Measurements from ENCODE around the gene CDH13.

The CDH13 gene

DNA sequence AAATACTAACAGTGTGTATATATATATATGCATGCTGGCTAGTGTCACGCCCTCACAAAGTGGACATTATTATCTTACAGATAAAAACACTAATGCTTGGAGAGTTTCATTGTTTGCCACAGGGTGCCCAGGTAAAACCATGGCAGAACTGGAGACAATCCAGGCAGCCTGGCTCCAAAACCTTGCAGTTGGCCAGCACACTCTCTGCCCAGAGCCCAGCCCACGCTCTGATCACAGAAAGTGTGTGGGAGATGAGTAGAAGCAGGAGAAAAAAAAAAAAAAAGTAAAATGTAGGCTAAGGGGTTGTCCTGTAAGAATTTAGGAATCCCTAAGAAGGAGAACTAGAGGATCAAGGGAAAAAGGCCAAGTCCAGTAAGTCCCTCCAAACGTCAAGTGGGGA, 538.0 kb downstream of the CDH13 start:
- peaks cover 0 to 37% (median 0%) of the 10 kb centered on the region in 11 experiments; a peak in 4 of 22 replicates for H3K27me3 ChIP-seq
- no peak overlapping the region for H3K27ac ChIP-seq
- H3K4me3 ChIP-seq = no peak overlapping the region
- TF ChIP-seq Cebpa-rat (IDR thresholded peaks at IDR 0.05) = no peak
- H3K36me3 ChIP-seq = no peaks in the 10 kb centered on the region
- H4K20me1 ChIP-seq = no peaks in the 10 kb centered on the region
- H3K4me1 ChIP-seq = no peaks in the 10 kb centered on the region
- no peak overlapping the region for H3K9ac ChIP-seq
- peaks cover 0 to 10% (median 6%) of the 10 kb centered on the region in 11 experiments; a peak in 18 of 22 replicates for H3K9me3 ChIP-seq (replicated peaks in 1 of 11)
- H3K4me2 ChIP-seq = no peak overlapping the region

DNA sequence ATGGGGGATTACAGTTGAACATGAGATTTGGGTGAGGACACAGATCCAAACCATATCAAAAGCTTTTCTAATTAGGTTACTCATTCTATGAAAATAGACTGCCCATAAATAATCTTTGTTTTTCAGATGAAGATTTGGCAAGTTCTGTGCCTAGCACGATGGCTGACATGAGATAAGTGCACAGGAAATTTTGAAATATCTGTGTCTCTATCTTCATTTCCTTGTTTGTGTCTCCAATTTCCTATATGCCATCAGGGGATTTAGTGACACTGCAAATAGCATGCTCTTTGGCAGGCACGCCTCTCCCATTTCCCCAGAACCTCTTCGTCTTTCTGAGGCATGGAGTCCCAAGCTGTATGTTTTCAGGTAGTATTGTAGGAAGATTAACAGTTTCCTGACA, 544.6 kb downstream of the CDH13 start:
- Histone ChIP-seq H3K4me2 (peak overlapping the region in 9 of 11 experiments; percentile 4 to 39 (median 31); a peak in 12 of 22 replicates), H3K9ac (no peak overlapping the region), H3K4me1 (peaks cover 0 to 13% (median 11%) of the 10 kb centered on the region in 10 experiments; a peak in 11 of 20 replicates), H3K27me3 (peaks cover 0 to 28% (median 0%) of the 10 kb centered on the region in 11 experiments; a peak in 2 of 22 replicates), H3K36me3 (no peaks in the 10 kb centered on the region), H4K20me1 (no peaks in the 10 kb centered on the region), H3K4me3 (no peak overlapping the region), H3K9me3 (replicated peaks in 1 of 11) (peaks cover 13 to 31% (median 20%) of the 10 kb centered on the region in 11 experiments; a peak in 20 of 22 replicates), H3K27ac (peak overlapping the region in 4 of 11 experiments; percentile 38 to 51 (median 46); a peak in 4 of 22 replicates)
- TF ChIP-seq Cebpa-rat (IDR thresholded peaks at IDR 0.05) = no peak

GRCh38 chr16:83174671-83175070, 547.9 kb downstream of the CDH13 start:
- H3K9me3 ChIP-seq (replicated peaks in 1 of 11) = peaks cover 13 to 24% (median 16%) of the 10 kb centered on the region in 11 experiments; a peak in 18 of 22 replicates
- peaks cover 0 to 13% (median 11%) of the 10 kb centered on the region in 10 experiments; a peak in 11 of 20 replicates for H3K4me1 ChIP-seq
- no peak overlapping the region for H3K27ac ChIP-seq
- H3K4me3 ChIP-seq = no peak overlapping the region
- no peak overlapping the region for H3K4me2 ChIP-seq
- peaks cover 0 to 37% (median 0%) of the 10 kb centered on the region in 11 experiments; a peak in 2 of 22 replicates for H3K27me3 ChIP-seq
- no peak overlapping the region for H3K9ac ChIP-seq
- no peaks in the 10 kb centered on the region for H4K20me1 ChIP-seq
- no peaks in the 10 kb centered on the region for H3K36me3 ChIP-seq
- TF ChIP-seq Cebpa-rat (IDR thresholded peaks at IDR 0.05) = no peak

- H3K4me3 ChIP-seq = no peak overlapping the region
- 0 out of 22 replicates have a peak, but pooled peaks cover 0 to 5% (median 0%) of the 10 kb centered on the region in 11 experiments for H3K9me3 ChIP-seq (replicated peaks in 1 of 11)
- H4K20me1 ChIP-seq = no peaks in the 10 kb centered on the region
- no peak overlapping the region for H3K27ac ChIP-seq
- H3K4me2 ChIP-seq = no peak overlapping the region
- TF ChIP-seq Cebpa-rat (IDR thresholded peaks at IDR 0.05) = no peak
- H3K27me3 ChIP-seq = peaks cover 0 to 48% (median 0%) of the 10 kb centered on the region in 11 experiments; a peak in 4 of 22 replicates
- no peaks in the 10 kb centered on the region for H3K36me3 ChIP-seq
- H3K9ac ChIP-seq = no peak overlapping the region
- peaks cover 0 to 1% (median 0%) of the 10 kb centered on the region in 10 experiments; a peak in 2 of 20 replicates for H3K4me1 ChIP-seq
Measured at GRCh38 chr16:83176802-83177201, 550.0 kb downstream of the CDH13 start.

DNA sequence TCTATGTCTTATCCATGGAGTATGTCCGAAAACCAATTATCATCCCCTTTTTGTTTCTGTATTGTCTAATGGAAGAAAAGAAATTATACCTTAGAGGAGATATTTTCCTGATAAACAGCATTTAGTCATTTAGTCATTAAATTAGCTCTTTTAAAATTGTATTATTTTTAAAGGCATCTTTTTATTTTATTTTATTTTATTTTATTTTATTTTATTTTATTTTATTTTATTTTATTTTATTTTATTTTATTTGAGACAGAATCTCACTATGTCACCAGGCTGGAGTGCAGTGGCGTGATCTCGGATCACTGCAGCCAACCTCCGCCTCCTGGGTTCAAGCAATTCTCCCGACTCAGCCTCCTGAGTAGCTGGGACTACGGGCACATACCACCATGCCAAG, 559.1 kb downstream of the CDH13 start:
- Histone ChIP-seq H3K4me1 (peaks cover 0 to 13% (median 0%) of the 10 kb centered on the region in 10 experiments; a peak in 4 of 20 replicates), H4K20me1 (peaks cover 0 to 7% (median 0%) of the 10 kb centered on the region in 11 experiments; a peak in 1 of 22 replicates), H3K9ac (no peak overlapping the region), H3K36me3 (no peaks in the 10 kb centered on the region), H3K4me2 (no peak overlapping the region), H3K4me3 (no peak overlapping the region), H3K27ac (no peak overlapping the region), H3K27me3 (peaks cover 0 to 58% (median 0%) of the 10 kb centered on the region in 11 experiments; a peak in 4 of 22 replicates), H3K9me3 (replicated peaks in 1 of 11) (no peaks in the 10 kb centered on the region)
- TF ChIP-seq Cebpa-rat (IDR thresholded peaks at IDR 0.05) = no peak

DNA sequence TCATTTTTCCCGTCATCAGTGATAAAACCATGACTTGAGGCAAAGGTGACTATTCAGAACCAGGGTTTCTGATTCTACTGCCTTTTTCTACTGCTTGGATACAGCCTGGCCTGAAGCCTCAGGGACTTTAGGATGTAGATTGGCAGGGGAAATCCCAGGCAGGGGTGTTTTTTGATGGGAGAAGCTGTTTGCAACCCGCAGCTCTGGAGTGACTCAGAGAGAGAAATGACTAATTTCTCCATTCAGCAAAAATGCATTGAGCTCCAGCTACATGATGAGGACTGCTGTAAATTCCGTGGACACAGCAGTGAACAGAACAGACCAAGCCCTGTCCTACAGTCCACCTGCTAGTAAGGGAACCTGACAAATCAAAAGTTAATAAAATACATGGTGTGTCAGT, 560.6 kb downstream of the CDH13 start:
- Histone ChIP-seq H4K20me1 (peaks cover 0 to 7% (median 0%) of the 10 kb centered on the region in 11 experiments; a peak in 1 of 22 replicates), H3K36me3 (no peaks in the 10 kb centered on the region), H3K4me2 (peak overlapping the region in 3 of 11 experiments; percentile 15 to 40 (median 34); a peak in 4 of 22 replicates), H3K27ac (no peak overlapping the region), H3K9me3 (replicated peaks in 1 of 11) (no peaks in the 10 kb centered on the region), H3K4me1 (peaks cover 0 to 13% (median 0%) of the 10 kb centered on the region in 10 experiments; a peak in 4 of 20 replicates), H3K9ac (no peak overlapping the region), H3K27me3 (peaks cover 0 to 48% (median 0%) of the 10 kb centered on the region in 11 experiments; a peak in 4 of 22 replicates), H3K4me3 (no peak overlapping the region)
- no peak for TF ChIP-seq Cebpa-rat (IDR thresholded peaks at IDR 0.05)

- Histone ChIP-seq H3K9ac (no peak overlapping the region), H4K20me1 (no peaks in the 10 kb centered on the region), H3K4me3 (no peak overlapping the region), H3K27me3 (peaks cover 0 to 42% (median 0%) of the 10 kb centered on the region in 11 experiments; a peak in 3 of 22 replicates), H3K4me1 (no peaks in the 10 kb centered on the region), H3K4me2 (no peak overlapping the region), H3K27ac (no peak overlapping the region), H3K36me3 (no peaks in the 10 kb centered on the region), H3K9me3 (replicated peaks in 1 of 11) (peaks cover 0 to 7% (median 0%) of the 10 kb centered on the region in 11 experiments; a peak in 2 of 22 replicates)
- no peak for TF ChIP-seq Cebpa-rat (IDR thresholded peaks at IDR 0.05)
Measured at GRCh38 chr16:83196796-83197195, 570.0 kb downstream of the CDH13 start.

GRCh38 chr16:83197450-83197849, 570.7 kb downstream of the CDH13 start:
- Histone ChIP-seq H3K4me2 (no peak overlapping the region), H3K4me1 (no peaks in the 10 kb centered on the region), H3K27me3 (peaks cover 0 to 41% (median 0%) of the 10 kb centered on the region in 11 experiments; a peak in 3 of 22 replicates), H3K9me3 (replicated peaks in 1 of 11) (peaks cover 0 to 7% (median 0%) of the 10 kb centered on the region in 11 experiments; a peak in 3 of 22 replicates), H3K9ac (no peak overlapping the region), H3K36me3 (no peaks in the 10 kb centered on the region), H3K27ac (no peak overlapping the region), H3K4me3 (no peak overlapping the region), H4K20me1 (no peaks in the 10 kb centered on the region)
- TF ChIP-seq Cebpa-rat (IDR thresholded peaks at IDR 0.05) = no peak

DNA sequence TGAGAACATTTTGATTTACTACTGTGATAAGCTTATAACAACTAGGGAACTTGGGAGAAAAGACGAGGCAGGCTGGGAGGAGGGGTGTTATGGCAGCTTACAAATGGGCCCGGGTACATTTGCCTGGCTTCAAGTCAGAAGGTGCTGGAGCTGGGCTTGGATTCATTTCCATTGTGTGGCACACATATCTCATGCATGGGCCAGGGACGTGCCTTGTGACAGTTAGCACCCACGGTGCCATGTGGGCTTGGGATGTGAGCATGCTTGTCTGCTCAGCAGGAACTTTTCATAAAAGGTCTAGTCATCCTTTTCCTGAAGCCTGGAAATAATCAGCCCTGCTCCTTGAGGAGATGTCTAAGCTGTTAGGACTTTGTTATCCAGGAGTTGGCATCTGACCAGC, 572.2 kb downstream of the CDH13 start:
- Histone ChIP-seq H3K36me3 (no peaks in the 10 kb centered on the region), H3K4me2 (no peak overlapping the region), H3K4me3 (no peak overlapping the region), H4K20me1 (no peaks in the 10 kb centered on the region), H3K27me3 (peaks cover 0 to 27% (median 0%) of the 10 kb centered on the region in 11 experiments; a peak in 2 of 22 replicates), H3K9ac (no peak overlapping the region), H3K27ac (no peak overlapping the region), H3K9me3 (replicated peaks in 1 of 11) (peaks cover 0 to 7% (median 0%) of the 10 kb centered on the region in 11 experiments; a peak in 3 of 22 replicates), H3K4me1 (no peaks in the 10 kb centered on the region)
- no peak for TF ChIP-seq Cebpa-rat (IDR thresholded peaks at IDR 0.05)

Measured in BLaER1 treated with 17β-estradiol and CSF1 and Interleukin-3, amounts not matched to agents 10 nM and 100 nM (cell line).